Activated CD4-positive, alpha-beta T cell treated with anti-CD3 and anti-CD28 coated beads, Interleukin-2, amount 50 U/mL, for 1 hour (primary cell): ENCODE results near the gene KDR.

ENCODE experiments used
- DNase-seq: peaks from one replicate; pipeline ENCODE4 v3.0.0-alpha.2; 2020

The KDR gene

DNA sequence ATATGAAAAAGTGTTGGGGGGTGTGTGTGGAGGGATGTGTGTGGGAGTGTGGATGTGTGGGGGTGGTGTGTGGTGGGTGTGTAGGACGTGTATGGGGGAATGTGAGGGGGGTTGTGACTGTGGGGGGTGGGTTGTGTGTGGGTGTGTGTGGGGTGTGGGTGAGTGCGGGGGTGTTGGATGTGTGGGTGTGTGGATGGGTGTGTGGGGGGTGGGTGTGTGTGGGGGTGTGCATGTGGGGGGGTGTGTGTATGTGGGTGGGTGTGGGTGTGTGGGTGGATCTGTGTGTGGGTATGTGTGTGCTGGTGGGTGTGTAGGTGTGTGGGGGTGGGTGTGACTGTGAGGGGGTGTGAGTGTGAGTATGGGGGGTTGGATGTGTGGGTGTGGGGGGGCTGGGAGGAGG is 47.8 kb downstream of the KDR start:
- no peak for DNase-seq

DNA sequence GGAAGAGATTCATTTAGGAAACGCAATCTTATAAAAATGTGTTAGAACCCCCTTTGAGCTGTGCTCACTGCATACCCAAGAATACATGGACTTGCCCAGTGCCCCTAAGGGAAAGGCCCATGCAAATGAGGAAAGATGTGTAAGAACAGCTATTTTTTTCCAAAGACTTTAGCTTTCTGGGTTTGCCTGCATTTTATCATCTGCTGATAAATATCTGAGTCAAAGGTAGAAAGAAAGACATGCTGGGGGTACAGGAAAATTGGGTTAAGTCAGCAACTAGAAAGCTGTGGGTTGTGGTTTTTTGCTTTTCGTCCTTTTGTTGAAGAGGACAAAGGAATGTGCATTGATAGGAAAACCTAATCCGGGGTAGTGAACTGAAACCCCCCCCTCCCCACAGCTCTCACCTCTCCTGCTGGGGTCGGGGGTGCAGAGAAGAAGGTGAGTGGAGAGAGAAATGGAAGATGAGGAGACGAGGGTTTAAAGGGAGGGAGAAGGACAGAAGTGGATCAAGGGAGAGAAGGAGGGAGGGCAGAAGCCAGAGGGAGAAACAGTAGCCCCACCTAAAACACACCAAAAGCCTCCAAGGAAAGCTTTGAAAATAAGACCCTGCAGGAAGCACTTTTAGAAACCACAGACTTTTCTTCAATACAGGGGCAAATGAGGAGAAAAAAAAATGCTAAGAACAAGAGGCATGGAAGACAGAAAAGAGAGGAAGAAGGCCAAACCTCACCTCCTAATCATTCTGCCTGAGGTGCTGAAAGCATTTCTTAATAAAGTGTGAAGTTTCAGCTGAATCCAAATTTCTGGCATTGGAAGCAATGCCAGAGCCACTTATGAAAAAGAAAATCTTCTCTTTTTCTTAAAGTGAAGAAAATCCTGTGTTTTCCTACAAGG is 49.3 kb downstream of the KDR start:
- DNase-seq = no peak

DNA sequence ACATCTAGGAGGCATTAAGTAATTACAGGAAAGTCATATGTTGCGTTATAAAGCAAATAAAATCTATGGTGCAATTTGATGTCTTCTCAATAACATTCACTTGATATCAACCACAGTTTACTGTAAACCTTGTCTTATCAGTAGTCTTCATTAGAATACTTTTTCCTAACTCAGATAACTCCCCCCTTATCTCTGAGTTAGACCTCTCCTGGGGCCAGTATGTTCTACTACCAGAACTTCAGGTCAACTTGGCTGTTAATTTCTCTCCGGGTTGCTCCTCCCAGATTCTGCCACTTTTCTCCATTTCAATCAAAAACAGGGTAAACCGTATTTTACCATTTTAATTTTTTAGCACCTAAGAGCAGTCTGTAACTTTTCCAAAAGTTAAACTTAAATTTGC is 50.0 kb downstream of the KDR start:
- no peak for DNase-seq

DNA sequence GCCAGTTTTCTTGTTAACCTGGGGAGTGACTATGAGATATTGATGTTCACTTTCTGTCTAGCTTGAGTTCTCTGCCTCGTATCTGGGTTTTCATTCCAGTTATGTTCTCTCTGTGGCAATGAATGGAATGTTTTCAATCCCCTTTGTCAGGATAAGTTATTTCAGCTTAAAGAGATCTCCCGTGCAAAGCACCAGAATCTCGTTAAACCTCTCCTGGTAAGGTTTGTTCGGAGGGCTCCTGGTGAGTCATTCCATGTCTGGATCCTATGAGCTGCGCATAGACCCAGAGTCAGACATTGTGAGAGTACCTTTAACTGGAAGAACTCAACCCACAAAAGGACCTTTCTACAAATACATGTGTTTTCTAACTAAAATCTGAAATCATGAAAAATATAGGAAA is 51.0 kb downstream of the KDR start:
- DNase-seq = no peak

DNA sequence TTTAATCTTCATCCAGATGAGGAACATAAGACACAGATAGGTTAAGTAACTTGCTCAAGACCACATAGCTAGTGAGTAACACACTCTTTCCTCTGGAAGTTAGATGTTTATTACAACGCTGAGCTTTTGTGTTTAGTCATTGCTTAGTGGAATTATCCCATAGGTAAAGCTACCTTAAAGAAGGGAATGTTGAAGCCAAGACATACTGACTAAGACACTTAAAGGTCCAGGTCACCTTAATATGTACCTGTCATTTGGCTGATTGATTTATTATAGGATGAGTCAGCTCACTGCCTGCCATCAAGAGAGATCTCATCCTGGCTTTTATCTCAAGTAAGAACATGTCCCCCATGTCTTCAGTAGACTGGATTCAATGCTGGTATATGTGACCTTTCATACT is 53.4 kb downstream of the KDR start:
- DNase-seq = no peak

DNA sequence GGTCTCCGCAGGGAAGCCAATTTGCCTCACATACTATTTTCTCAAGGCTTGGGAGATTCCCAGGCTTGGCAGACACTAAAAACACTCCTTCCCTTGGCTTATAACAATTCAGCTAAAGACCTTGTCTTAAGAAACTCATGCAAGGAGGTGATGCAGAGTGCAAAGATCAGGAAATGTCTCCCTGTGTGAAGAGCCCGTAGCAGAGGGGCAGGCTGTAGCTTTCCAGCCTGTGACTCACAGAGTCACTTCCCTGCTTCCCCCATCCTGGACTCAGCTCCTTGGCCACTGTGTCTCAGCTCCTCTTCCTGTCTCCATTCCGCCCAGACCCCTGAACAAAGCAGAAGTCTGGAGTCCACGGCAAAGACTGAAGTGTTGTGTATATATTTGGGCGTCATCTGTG is 56.1 kb downstream of the KDR start:
- no peak for DNase-seq

DNA sequence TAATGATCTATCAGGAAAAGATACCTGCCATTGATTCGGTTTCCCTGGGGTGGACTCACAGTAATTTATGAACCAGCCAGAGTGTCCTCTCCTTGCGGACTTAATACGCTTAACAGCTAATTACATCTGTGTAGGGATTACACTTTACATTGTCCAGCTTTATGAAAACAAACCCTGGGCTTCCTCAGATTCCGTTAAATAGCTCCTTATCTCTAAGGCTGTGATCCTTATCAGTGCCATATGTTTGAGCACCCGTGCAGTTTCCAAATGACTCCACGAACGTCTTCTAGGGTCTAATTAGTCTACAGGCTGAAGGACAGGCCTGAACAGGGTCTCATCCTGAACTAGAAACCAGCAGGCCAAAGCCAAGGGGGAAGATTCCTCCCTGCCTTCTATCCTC is 56.9 kb downstream of the KDR start:
- DNase-seq = no peak

DNA sequence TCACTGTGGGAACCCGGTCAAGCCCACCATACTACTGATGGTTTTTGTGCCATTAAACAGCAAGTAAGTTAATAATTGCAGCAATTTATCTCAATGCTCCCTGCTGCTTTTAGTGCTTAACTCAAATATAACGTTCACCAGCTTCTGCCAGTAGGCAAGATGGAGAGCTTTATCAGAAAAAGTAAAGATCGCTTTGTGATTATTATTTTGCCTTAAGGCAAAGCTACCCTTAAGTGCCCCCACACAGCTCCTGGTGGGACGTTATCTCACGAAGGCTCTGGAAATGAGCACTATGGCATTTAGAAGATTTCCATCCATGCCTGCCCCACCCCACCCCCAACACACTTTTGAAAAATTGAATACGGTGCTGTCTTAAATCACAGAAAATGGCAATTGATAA is 59.4 kb downstream of the KDR start:
- no peak for DNase-seq

DNA sequence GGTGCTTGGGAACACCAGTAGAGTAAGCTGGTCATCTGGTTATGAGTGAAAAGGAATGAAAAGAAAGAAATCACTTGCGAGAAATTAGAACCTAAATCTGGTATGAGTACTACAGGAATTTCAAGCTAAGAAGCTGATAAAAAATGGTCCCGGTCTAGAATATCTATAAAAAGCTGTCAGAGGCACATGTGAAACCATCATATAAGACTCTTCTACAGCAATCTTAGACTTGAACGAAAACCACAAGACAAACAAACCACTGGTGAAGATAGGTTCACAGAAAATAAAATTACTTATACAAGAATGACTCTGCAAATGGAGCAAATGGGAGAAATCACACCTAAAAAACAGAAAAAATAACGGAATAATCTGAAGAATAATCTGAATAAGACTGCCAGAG is 69.9 kb downstream of the KDR start:
- DNase-seq = no peak

DNA sequence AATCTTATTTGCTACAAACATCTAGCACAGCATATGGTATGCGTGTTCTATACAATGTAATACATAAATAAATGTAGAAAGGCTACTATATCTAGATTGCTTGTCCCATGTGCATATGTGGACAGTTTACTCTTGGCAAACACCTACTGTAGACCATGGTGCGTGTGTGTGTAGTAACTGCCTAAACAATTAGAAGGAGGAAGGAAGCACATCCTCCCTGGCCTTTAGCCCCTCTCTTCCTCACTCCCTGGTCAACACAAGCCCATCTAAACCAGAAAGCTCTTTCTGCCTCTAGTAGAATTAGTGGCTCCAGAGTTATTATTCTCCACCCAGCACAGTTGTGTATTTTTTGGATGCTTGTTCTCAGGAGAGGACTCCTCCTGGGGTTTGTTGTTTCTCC is 73.9 kb downstream of the KDR start:
- no peak for DNase-seq

DNA sequence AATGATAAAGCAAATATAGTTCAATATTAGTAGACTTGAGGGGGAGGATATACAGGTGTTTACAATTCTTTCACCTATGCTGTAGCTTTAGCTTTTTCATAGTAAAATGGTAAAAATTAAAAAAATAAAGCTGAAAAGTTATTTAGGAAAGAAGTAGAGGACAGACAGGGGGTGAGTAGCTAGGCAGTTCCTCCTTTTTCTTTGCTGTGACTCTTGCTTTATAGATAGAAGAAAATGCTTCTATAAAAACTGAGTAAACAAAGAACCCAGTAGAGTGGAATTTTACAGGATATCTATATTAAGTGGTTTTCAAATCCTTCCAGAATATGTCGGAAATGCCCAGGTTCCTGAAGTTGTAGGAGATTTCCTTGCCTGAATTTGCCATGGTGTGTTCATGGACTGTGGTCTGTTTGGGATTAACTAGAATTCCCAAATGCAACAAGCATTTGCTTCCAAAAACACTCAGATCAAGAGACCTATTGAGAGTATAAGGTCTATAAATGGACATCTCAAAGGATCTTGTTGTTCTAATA is 74.9 kb downstream of the KDR start:
- DNase-seq = no peak

DNA sequence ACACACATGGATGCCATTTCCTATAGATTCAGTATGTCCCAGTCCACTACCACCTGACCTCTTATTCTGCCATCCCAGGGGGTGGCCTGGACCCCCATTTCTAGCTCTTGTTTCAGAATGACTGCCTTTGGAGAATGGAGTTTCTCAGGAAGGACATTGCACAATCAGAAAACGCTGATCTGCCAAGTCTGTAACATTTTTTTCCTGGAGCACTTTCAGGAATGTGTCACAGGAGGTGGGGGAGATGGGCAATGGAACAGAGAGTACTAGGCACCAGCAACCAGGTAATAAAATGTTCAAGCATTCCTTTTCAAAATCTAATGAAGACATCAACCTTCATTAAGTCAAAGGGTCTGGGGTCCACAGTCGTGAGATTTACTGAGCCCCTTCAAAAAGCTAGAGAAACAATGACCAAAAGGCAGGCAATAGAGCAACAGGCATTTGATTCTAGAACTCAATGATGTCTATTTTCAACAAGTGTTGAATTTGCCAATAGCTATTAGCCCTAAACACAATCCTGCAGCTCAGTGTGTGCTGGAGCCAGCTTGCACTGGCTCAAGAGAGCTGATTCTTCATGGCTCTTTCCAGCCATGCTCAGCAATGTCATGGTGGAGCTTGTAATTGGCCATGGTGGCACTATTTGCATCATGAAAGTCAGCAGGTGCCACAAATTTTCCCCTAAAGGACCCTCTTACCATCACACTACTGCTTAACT is 87.1 kb downstream of the KDR start:
- no peak for DNase-seq

DNA sequence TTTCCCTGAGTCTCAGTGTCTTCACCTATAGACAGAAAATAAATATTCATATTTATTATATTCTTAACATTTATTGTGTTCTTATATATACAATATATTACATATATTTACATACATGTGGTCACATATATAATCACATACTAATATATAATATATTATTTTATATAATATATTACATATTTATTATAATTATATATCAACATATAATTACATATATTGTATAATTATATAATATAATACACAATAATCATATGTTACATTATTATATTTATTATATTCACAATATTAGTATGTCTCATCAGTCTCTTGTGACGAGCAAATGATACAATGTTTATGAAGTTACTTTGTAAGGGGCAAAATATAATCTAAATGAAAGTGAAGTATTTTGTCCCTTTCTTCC is 87.7 kb downstream of the KDR start:
- no peak for DNase-seq

DNA sequence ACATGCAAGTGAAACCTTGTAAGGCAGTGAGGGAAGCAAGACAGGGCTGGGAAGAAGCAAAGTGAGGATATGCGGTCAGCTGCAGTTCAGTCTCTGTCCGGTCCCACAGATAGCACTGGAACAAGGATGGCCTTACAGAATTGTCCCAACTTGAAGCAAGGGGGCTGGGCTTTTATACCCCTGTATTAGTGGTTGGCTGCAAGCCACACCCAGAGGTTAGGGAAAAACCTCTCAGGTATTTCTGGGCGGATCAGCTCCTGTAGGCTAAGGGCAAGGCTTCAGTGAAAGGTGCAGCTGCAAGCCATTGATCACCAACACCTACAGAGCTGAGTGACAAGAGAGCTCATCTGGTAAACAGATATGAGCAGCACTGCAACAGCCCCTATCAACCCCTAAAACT is 89.0 kb downstream of the KDR start:
- DNase-seq = no peak

DNA sequence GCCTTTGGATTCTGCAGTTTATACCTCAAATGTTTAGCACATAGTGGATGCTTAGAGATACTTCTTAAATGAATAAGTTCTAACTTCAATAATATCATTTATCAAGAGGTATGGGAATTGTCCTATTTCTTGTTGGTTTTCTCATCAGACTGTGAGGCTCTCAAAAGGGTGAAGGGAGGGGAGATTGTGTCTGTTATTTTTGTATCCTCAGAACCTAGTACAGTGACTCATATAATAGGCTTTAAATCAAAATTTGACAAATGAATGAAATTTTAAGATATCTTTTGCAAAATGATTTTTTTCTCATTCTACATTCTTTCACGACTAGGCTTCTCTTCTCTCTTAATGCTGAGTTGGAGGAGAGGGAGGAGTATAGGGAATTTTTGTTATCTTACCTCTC is 89.5 kb downstream of the KDR start:
- no peak for DNase-seq

DNA sequence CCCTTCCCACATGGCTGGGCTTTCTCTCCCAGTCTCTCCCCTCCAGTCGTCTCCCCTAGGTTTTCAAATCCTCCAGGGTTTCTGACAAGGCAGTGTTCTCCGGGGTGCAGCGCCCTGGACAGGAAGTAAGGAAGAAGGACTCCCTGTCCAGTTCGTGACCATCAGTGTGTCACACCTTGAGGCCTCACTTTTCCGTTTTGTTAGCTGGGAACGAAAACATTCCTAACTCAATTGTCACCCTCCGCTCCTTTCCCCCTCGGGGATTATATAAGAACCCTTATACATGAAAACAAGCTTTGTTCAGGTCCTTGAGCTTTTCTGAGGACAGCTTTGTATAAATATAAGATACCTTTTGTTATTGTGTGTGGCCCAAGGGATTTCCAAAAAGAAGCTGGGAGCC is 92.1 kb downstream of the KDR start:
- no peak for DNase-seq

DNA sequence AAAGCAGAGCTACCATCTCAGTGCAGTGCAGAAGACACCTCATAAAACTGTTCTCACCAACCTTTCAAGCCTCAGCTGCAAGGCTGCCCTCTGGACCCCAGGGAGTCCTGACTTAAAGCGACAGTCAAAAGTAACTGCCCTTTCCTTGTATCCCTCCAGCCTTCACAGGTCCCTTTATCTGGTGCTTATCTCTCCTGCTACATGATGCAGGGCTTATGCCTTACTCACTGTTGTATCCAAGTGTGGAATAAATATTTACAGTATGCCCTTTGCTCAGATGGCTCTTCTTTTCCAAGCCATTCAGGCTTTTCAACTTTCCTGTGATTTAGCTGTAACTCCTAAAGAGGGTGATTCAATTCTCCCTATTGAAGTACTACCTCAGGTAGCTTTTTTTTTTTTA is 92.6 kb downstream of the KDR start:
- no peak for DNase-seq

DNA sequence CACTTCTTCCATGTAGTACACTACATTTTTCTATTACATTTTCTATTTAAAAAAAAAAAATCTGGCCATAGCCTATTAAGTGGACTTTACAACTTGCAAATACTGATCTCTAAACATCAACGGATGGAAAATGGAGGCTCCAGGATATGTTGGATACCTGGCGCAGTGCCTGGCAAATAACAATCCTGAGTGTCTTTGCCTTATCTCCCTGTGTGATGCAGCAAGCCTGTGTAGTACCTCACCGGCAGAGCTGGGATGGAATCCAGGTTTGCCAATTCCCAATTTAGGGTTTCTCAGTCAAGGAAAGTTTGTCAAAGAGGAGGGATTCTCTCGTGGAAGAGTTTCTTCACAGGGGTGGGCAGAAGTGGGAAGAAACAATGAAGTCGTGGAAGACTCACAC is 93.2 kb downstream of the KDR start:
- DNase-seq = no peak

DNA sequence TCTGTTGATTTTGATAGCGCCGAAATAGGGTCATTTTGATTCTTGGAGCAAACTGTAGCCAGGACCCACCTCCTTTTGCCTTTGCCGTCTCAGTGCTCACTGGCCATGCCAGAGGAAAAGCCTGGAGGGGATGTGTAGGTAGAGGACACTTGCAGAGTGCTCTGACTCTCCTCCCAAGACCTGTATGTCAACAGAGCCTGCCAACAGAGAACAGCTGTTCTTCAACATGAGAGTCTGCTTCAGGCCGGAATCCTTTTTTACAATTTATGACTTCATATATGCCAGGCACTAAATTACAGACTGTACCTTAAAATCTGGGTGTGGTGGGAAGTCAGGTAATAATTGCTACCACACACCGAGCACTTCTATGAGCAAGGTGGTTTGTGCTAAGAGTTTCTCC is 94.2 kb downstream of the KDR start:
- no peak for DNase-seq

DNA sequence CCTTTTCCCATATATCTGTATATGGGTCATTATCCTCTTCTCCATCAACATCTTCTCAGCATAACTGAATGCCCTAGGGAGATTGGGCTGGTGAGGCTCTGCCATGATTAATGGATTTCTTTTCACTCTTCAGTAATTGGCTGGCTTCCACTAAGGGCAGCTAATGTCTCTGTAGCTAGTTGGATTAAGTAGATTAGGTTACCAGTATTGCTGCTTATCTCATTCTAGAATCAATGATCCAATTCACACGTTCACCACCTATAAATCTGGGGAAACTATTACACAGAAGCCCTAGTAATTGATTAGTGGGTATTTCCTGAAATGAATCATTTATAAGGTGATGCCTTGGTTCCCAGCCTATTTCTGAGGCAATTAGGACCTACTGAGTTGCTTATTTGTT is 94.8 kb downstream of the KDR start:
- no peak for DNase-seq

DNA sequence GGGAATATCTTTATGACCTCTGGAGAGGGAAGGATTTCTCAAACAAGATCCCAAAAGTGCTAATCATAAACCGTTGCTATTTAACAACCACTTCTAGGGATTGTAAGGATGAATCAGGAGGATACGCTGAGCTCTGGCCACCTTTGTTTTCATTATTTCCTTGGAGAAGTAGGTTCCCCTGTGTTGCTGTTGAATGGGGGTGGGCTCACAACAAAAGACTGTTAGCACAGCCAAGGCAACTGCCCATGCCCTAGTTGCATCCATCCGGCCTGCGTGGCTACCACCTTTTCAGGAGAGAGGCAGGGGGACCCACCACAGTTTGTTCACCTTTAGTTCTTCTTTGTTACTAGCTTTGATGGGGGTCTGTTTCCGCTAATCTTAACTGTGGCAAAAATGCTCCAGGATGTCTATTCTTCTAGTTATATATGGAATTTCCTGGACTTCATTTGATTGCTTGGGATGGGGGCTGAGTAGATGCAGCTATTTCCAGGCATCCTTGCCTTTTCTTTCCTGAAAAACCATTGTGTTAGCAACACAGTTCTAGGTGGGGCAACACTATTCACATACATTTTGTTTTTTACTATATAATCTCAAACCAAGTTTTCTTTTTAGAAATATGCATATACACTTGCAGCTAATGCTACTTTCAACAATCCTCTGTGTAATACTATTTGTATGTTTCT is 95.4 kb downstream of the KDR start:
- DNase-seq = no peak

DNA sequence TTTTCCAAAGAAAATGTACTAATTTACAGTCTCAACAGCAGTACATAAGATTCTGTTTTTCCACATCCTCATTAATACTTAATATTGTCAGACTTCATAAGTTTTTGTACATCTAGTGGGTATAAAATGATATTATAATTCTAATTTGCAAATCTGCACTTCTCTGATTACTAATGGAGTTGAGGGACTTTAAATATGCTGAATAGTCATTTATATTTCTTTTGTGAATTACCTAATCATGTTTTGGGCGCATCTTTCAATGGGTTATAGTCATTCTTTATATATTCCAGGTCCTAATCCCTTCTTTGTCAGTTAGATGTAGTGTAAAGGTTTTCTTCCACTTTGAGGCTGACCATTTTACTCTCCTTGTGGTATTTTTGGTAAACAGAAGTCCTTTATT is 96.1 kb downstream of the KDR start:
- DNase-seq = no peak
